ENCODE measurements around the gene LRRC1. TPM values are rescaled to one million over a fixed set of nuclear protein-coding genes. Genes with fewer than 3 reads are reported as not detected.

The LRRC1 gene
- total RNA-seq, 1 experiment from 2014 or later, result 18.1 TPM

GRCh38 chr6:53758496-53758895 is 36.3 kb upstream of the LRRC1 start:
- no peak for ATAC-seq
- no peak overlapping the region for H2AFZ ChIP-seq (ENCODE audit: low read length)
- no peaks in the 10 kb centered on the region for H3K36me3 ChIP-seq (ENCODE audit: low read depth, low read length)
- ChIA-PET CTCF (no interaction called here), POLR2A (ENCODE audit: unreplicated experiment) (no interaction called here)
- peaks cover 4% of the 10 kb centered on the region for H3K4me1 ChIP-seq (ENCODE audit: insufficient read depth, low read length)
- no peaks in the 10 kb centered on the region for H3K9me3 ChIP-seq (ENCODE audit: low read length)
- H3K27me3 ChIP-seq (ENCODE audit: low read length), result no peaks in the 10 kb centered on the region
- no peak overlapping the region for H3K9ac ChIP-seq (ENCODE audit: low read length)
- DNase-seq, result no peak
- H4K20me1 ChIP-seq (ENCODE audit: low read length), result no peaks in the 10 kb centered on the region
- BruUV-seq (replicated peaks), result no TSS peak
- intact Hi-C loops (cut with micrococcal nuclease), result no loop called here
- no peak overlapping the region for H3K4me3 ChIP-seq (ENCODE audit: low read length)
- no peak overlapping the region for H3K4me2 ChIP-seq (ENCODE audit: low read length)
- no peaks in the 10 kb centered on the region for H3K79me2 ChIP-seq (ENCODE audit: low read length)
- TF ChIP-seq CTCF (conservative IDR thresholded peaks at IDR 0.05; ENCODE audit: low read depth, low read length), result no peak
- no peak for TF ChIP-seq EZH2phosphoT487 (IDR thresholded peaks at IDR 0.05; ENCODE audit: borderline replicate concordance, low read length)
- no peak for TF ChIP-seq EZH2 (IDR thresholded peaks at IDR 0.05; ENCODE audit: low read length, unreplicated experiment)
- no peaks in the 10 kb centered on the region for H3K9me2 ChIP-seq (replicated peaks; ENCODE audit: low read length)
- no peak overlapping the region for H3K27ac ChIP-seq (ENCODE audit: low read length)
- H3F3A ChIP-seq (ENCODE audit: low read length, unreplicated experiment), result no peaks in the 10 kb centered on the region

DNA sequence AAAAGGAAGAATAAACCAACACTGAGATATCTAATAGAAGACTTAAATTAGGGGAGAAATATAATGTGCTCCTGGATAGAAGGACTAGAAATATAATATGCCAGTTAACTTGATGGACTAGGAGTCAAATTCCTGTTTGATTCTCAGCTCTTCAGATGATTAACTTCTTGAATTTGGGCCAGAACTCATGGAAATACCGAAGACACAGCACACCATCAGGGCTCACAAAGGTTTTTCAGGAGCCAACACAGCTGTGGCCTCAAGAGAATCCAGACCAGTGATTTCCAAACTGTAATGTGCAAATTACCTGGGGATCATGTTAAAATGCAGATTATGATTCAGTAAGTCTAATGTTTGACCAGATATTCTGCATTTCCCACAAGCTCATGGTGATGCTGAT is 33.8 kb upstream of the LRRC1 start:
- Histone ChIP-seq H3K4me1 (ENCODE audit: insufficient read depth, low read length) (no peaks in the 10 kb centered on the region), H3F3A (ENCODE audit: low read length, unreplicated experiment) (no peaks in the 10 kb centered on the region), H3K4me3 (ENCODE audit: low read length) (no peak overlapping the region), H4K20me1 (ENCODE audit: low read length) (no peaks in the 10 kb centered on the region), H3K36me3 (ENCODE audit: low read depth, low read length) (no peaks in the 10 kb centered on the region), H3K27me3 (ENCODE audit: low read length) (no peaks in the 10 kb centered on the region), H3K79me2 (ENCODE audit: low read length) (no peaks in the 10 kb centered on the region), H3K27ac (ENCODE audit: low read length) (no peak overlapping the region), H3K9me2 (replicated peaks; ENCODE audit: low read length) (no peaks in the 10 kb centered on the region), H3K4me2 (ENCODE audit: low read length) (no peak overlapping the region), H2AFZ (ENCODE audit: low read length) (no peak overlapping the region), H3K9me3 (ENCODE audit: low read length) (no peaks in the 10 kb centered on the region), H3K9ac (ENCODE audit: low read length) (no peak overlapping the region)
- no peak for DNase-seq
- intact Hi-C loops (cut with micrococcal nuclease), result no loop called here
- POLR2A ChIA-PET (ENCODE audit: unreplicated experiment), result no interaction called here
- BruUV-seq (replicated peaks), result no TSS peak
- ATAC-seq, result no peak
- TF ChIP-seq EZH2 (IDR thresholded peaks at IDR 0.05; ENCODE audit: low read length, unreplicated experiment), result no peak
- no peak for TF ChIP-seq CTCF (conservative IDR thresholded peaks at IDR 0.05; ENCODE audit: low read depth, low read length)
- TF ChIP-seq EZH2phosphoT487 (IDR thresholded peaks at IDR 0.05; ENCODE audit: borderline replicate concordance, low read length), result no peak
- CTCF ChIA-PET, result no interaction called here

DNA sequence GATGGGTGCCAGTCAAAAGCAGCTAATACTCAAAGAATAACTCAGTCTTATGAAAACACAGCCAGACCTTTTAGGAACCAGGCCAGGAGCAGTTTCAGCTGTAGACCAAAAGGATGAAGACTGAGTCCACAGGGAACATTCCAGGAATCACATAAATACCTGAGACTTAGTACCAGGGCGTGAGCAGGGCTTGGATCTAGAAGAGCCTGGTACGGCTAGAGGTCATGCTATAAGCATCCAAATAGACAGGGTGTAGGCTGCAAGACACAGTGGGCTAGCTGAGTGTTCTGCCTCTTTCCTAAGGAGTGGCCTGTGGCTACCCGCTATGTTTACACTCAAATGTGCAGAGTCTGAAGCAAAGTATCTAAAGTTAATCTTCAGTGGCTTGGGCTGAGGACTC is 29.5 kb upstream of the LRRC1 start:
- H3K9me3 ChIP-seq (ENCODE audit: low read length), result no peaks in the 10 kb centered on the region
- CTCF ChIA-PET, result no interaction called here
- H3K9ac ChIP-seq (ENCODE audit: low read length), result no peak overlapping the region
- no peaks in the 10 kb centered on the region for H3F3A ChIP-seq (ENCODE audit: low read length, unreplicated experiment)
- H2AFZ ChIP-seq (ENCODE audit: low read length), result no peak overlapping the region
- H4K20me1 ChIP-seq (ENCODE audit: low read length), result no peaks in the 10 kb centered on the region
- no peaks in the 10 kb centered on the region for H3K79me2 ChIP-seq (ENCODE audit: low read length)
- no peak overlapping the region for H3K4me3 ChIP-seq (ENCODE audit: low read length)
- H3K36me3 ChIP-seq (ENCODE audit: low read depth, low read length), result no peaks in the 10 kb centered on the region
- no peak overlapping the region for H3K4me2 ChIP-seq (ENCODE audit: low read length)
- no peak overlapping the region for H3K27ac ChIP-seq (ENCODE audit: low read length)
- no peaks in the 10 kb centered on the region for H3K9me2 ChIP-seq (replicated peaks; ENCODE audit: low read length)
- no peaks in the 10 kb centered on the region for H3K4me1 ChIP-seq (ENCODE audit: insufficient read depth, low read length)
- ATAC-seq (no peak), DNase-seq (no peak)
- intact Hi-C loops (cut with micrococcal nuclease), result no loop called here
- no peaks in the 10 kb centered on the region for H3K27me3 ChIP-seq (ENCODE audit: low read length)
- TF ChIP-seq EZH2 (IDR thresholded peaks at IDR 0.05; ENCODE audit: low read length, unreplicated experiment) (no peak), EZH2phosphoT487 (IDR thresholded peaks at IDR 0.05; ENCODE audit: borderline replicate concordance, low read length) (no peak), CTCF (conservative IDR thresholded peaks at IDR 0.05; ENCODE audit: low read depth, low read length) (no peak)
- no TSS peak for BruUV-seq (replicated peaks)
- POLR2A ChIA-PET (ENCODE audit: unreplicated experiment), result no interaction called here

Data from PC-3 (cell line).